Embryonic facial prominence (tissue), 1 donor: ENCODE measurements around the gene CAND2.

Experiments used
- DNase-seq: peaks from one replicate; pipeline ENCODE4 v3.0.0-alpha.2; 2016; ENCODE audit errors: extremely low spot score

Gene CAND2

DNA sequence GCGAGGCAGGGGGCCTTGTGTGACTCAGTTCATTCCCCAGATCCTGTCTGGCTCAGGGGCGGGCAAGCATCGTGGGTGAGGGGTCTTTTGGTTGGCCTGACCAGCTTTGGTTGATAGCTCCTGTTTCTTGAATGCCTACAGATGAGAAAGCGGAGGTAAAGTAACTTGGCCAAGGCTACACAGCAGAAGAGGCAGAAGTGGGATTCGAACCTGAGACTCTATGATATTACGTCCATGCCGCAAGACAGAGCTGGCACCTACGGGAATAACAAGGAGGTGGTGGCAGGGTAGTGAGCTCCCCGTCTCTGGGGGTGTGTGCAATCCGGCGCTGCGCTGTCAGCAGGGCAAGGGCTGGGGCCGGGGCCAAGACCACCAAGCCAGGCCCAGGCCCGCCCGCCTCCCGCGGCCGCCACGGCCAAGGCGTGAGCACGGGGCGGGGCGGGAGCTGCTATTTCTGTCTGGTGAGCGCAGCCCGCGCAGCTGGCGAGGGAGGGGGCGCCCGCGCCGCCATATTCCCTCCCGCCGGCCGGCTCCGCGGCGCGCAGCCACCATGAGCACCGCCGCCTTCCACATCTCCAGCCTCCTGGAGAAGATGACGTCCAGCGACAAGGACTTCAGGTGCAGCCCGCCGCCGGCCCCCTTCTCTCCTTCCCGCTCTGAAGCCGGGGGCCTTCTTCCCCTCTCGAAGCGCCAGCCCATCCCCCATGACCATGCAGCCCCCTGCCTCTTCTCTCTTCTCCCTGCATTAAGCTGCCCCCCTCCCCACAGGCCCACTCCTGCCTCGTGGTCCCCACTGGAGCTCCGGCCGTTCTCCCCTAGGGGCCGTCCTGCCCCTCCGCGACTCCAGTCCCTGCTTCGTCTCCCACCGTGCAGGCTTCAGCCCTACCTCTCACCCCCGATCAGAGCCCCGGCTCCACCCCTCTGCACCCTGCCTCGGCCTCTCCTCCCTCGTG is at the start of gene CAND2:
Gene CAND2 (plus strand): TSS at position 510 of the 953 bp plus-strand sequence. CDS start 41 bp downstream, at position 551.
- peak; percentile 20 for DNase-seq

GRCh38 chr3:12748477-12748876 is 48.0 kb upstream of the CAND2 start:
- no peak for DNase-seq

DNA sequence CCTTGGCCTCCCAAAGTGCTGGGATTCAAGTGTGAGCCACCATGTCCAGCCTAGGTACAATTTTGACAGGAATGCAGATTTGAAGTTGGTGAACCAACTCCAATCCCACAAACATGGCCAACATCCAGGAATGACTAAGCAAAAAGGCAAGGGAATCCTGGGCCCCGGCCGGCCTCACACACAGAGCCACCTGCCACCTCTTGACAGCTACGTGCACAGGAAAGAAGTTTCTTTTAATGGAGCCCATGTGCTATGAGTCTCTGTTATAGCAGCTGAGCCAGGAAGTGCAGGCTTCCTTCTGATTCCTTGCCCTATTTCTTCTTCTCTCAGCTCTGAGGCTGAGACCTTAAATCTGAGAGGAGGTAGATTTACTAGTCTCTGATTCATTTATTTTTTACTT is 46.3 kb upstream of the CAND2 start:
- no peak for DNase-seq

- DNase-seq, result no peak
These were observed 45.8 kb upstream of the CAND2 start for GRCh38 chr3:12750658-12751071.

- DNase-seq, result no peak
These were observed 44.9 kb upstream of the CAND2 start for GRCh38 chr3:12751571-12751970.

GRCh38 chr3:12752102-12752501 is 44.4 kb upstream of the CAND2 start:
- DNase-seq, result no peak

GRCh38 chr3:12752809-12753208 is 43.7 kb upstream of the CAND2 start:
- no peak for DNase-seq

- no peak for DNase-seq
These were observed 43.0 kb upstream of the CAND2 start for GRCh38 chr3:12753275-12754028.

DNA sequence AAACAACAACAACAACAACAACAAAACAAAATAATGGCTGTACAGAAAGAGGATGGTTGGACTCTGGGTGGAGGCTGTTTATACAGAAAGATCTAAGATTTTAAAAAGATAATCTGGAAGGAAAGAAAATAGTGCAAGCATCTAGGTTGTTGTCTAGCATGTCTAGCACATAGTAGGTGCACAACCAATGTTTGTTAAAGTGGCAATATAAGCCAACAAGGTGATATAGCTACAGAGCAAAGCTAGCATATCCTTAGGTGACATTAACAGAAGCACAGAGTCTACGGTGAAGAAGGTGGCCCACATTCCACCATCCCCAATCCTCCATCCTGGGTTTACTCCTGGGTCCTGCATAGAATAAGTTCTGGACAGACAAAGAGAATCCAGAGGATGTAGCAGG is 42.2 kb upstream of the CAND2 start:
- no peak for DNase-seq

- DNase-seq, result no peak
These were observed 40.7 kb upstream of the CAND2 start for GRCh38 chr3:12755754-12756153.

GRCh38 chr3:12756175-12756574 is 40.3 kb upstream of the CAND2 start:
- no peak for DNase-seq

GRCh38 chr3:12756635-12757034 is 39.8 kb upstream of the CAND2 start:
- no peak for DNase-seq

- DNase-seq, result no peak
These were observed 38.3 kb upstream of the CAND2 start for GRCh38 chr3:12758025-12758781.

DNA sequence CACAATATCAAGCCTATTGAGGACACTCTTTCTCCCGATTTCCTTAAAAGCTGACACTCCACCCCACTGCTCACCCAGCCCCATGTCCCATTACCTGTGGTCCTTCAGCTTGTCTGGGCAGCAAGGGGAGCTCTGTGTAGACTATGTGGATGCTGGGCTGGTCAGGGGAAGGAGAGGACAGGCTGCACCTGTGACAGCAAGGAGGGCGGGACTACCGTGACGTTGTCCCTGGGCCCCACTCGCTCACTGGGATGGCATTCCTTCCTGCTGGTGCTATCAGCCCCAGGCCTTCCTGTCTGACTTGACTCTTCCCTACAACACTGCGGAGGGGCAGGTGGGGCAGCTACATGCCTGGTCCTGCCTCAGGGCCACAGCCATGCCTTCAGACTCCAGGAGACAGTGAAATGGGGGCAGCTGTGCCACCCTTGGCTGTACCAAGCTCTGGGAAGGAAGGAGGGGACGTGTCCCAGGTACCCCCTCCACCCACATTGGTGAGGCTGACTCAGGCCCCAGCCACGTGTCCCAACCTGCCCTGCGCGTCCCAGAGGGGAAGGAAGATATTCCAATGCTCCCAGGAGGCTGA is 37.3 kb upstream of the CAND2 start, which contains the start of gene TMEM40:
Gene TMEM40 (minus strand): TSS at position 163 of the 583 bp plus-strand sequence. CDS start 9,427 bp downstream, outside the sequence.
- no peak for DNase-seq

DNA sequence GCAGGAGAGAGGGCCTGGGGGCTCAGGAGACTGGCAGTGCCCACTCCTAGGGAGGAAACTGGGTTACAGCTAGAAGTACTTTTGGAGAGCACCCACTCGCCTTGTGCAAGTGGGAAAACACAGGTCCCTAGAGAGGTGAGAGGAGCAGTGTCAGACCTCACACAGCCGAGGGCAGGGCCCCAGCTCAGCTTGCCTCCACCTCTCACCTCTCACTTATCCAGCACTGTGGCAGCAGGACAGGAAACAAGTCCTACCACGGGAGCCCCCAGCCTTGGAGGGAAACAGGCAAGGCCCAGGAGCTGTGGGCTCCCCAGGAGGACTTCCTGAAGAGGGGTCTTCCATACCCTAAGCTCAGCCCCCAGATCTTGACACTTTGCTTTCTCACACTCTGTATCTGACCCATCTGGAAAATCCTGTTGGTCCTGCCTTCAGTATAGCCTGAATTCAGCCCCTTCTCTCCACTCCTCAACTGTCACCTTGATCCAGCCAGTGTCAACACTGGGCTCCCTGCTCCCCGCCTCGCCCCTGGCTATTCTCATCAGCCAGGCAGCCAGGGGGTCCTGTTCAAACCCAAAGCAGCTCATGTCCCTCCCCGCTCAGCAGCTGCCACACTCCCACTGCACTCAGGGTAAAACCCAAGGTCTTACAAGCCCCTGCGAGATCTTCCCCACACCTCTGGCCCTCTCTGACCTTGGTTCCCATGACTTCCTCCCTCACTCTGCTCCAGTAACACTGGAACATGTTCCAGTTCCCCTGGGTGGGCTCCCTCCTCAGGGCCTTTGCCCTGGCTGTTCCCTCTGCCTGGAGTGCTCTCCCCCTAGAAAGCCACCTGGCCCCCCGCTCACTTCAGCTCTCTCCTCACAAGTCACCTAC is 36.6 kb upstream of the CAND2 start:
- DNase-seq, result no peak

- no peak for DNase-seq
These were observed 32.2 kb upstream of the CAND2 start for GRCh38 chr3:12764171-12764776.

DNA sequence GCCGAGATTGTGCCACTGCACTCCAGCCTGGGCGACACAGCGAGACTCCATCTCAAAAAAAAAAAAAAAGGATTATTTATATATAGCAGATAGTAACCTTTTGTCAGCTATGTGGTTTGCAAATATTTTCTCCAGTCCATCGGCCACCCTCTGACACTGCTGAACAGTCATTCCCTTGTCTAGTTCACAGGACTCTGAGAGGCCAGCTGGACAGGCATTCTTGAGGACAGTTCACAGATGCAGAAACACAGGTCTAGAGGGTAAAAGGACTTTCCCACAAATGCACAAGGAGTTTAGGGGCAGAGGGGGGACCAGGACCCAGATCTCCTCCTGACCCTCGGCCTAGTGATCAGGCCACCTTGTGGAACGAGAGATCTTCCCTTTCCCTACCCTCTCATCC is 29.9 kb upstream of the CAND2 start:
- no peak for DNase-seq

- no peak for DNase-seq
These were observed 27.6 kb upstream of the CAND2 start for GRCh38 chr3:12768579-12769527.

DNA sequence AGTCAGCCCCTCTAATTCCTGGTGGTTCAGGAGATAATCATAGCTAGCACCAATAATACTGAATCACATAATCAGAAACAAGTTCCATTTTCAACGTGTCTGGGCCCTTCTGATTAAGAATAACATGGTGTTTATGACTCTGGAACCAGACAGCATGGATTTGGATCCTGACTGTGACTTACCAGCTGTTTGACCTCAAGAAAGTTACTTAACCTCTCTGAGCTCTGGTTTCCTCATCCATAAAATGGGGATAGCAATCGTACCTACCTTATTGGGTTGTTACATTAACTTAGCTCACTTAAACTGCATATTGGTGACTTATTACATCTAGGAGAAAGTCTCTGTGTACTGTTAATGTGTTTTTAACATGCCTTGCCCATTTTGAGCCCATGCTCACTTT is 26.7 kb upstream of the CAND2 start:
- DNase-seq, result no peak
